ENCODE data around the gene NUP93. TPM values are rescaled to one million over a fixed set of nuclear protein-coding genes. Genes with fewer than 3 reads are reported as not detected.

NUP93 gene
- total RNA-seq, 1 experiment from 2014 or later = 165 TPM

DNA sequence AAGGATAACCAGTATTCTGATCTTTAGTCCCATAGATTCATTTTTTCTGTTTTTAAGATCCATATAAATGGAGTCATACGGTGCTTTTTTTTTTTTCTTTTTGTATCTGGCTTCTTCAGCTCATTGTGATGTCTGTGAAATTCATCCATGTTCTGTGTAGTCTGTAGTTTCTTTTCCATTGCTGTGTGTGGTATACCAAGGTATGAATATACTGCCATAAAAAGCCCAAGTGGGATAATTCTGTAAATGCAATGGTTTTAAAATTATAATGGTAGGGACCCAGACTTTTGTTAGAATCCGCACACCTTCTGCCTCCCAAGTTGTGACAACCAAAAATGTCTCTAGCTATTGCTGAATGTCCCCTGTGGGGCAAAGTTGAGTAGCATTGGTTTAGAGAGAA, 7.6 kb downstream of the NUP93 start:
- Histone ChIP-seq H3K4me2 (ENCODE audit: insufficient read depth, insufficient read length, low read length) (no peak overlapping the region), H3K4me1 (ENCODE audit: insufficient read depth, low read length) (no peaks in the 10 kb centered on the region), H3K9ac (ENCODE audit: extremely low read depth, insufficient read length, low read length) (no peak overlapping the region), H2BK20ac (ENCODE audit: low read depth, low read length, poor library complexity, severe bottlenecking) (no peak overlapping the region), H2AK5ac (ENCODE audit: insufficient read length, low read length) (no peak overlapping the region), H4K20me1 (ENCODE audit: control insufficient read depth, insufficient read depth, insufficient read length) (no peaks in the 10 kb centered on the region), H3K23ac (ENCODE audit: insufficient read length, low read depth, low read length) (no peak overlapping the region), H3K23me2 (ENCODE audit: insufficient read length, low read depth, low read length, poor library complexity, severe bottlenecking) (no peaks in the 10 kb centered on the region), H3K27ac (ENCODE audit: insufficient read length, low read depth, low read length) (no peak overlapping the region), H3K9me3 (ENCODE audit: control insufficient read depth, low read depth, low read length) (no peaks in the 10 kb centered on the region), H3K27me3 (ENCODE audit: insufficient read depth, low read length) (no peaks in the 10 kb centered on the region), H2BK120ac (ENCODE audit: low read depth, low read length, poor library complexity, severe bottlenecking) (no peak overlapping the region), H4K91ac (ENCODE audit: insufficient read length, low read depth, low read length) (no peak overlapping the region), H3K79me2 (ENCODE audit: insufficient read depth, low read length) (peaks cover 24% of the 10 kb centered on the region; the same call in 1 of the 2 replicates), H3K79me1 (ENCODE audit: insufficient read depth, low read depth, low read length, poor library complexity, severe bottlenecking) (peaks cover 19% of the 10 kb centered on the region), H3K56ac (ENCODE audit: insufficient read length, low read depth, low read length) (no peak overlapping the region), H2BK12ac (ENCODE audit: insufficient read length, low read depth, low read length) (no peak overlapping the region), H4K8ac (replicated peaks; ENCODE audit: insufficient read length, low read depth, low read length) (no peak overlapping the region), H4K5ac (ENCODE audit: insufficient read length, low read depth, low read length) (no peak overlapping the region), H2AFZ (ENCODE audit: low read length) (no peak overlapping the region), H2BK5ac (ENCODE audit: insufficient read length, low read length) (no peak overlapping the region), H3K18ac (ENCODE audit: insufficient read length, low read depth, low read length) (no peak overlapping the region), H3K4ac (ENCODE audit: low read depth, low read length) (no peak overlapping the region), H3K14ac (ENCODE audit: insufficient read depth, low read length) (no peak overlapping the region), H2BK15ac (ENCODE audit: low read depth, low read length) (no peak overlapping the region), H3T11ph (ENCODE audit: low read length) (no peak overlapping the region)
- WGBS (ENCODE audit: extremely low coverage, insufficient read length, low lambda C conversion rate) = no CpG with 5 or more reads among the region's 2 CpGs
- TF ChIP-seq, protein P1, sequence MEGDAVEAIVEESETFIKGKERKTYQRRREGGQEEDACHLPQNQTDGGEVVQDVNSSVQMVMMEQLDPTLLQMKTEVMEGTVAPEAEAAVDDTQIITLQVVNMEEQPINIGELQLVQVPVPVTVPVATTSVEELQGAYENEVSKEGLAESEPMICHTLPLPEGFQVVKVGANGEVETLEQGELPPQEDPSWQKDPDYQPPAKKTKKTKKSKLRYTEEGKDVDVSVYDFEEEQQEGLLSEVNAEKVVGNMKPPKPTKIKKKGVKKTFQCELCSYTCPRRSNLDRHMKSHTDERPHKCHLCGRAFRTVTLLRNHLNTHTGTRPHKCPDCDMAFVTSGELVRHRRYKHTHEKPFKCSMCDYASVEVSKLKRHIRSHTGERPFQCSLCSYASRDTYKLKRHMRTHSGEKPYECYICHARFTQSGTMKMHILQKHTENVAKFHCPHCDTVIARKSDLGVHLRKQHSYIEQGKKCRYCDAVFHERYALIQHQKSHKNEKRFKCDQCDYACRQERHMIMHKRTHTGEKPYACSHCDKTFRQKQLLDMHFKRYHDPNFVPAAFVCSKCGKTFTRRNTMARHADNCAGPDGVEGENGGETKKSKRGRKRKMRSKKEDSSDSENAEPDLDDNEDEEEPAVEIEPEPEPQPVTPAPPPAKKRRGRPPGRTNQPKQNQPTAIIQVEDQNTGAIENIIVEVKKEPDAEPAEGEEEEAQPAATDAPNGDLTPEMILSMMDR (conservative IDR thresholded peaks at IDR 0.05) = no peak
- H3K4me1 Mint-ChIP-seq = peaks cover under 1 to 2% of the 10 kb centered on the region in 2 experiments; a peak in 1 of 4 replicates
- H3K9me3 Mint-ChIP-seq = peaks cover 12 to 16% of the 10 kb centered on the region in 2 experiments
- peaks cover 23 to 25% (median 24%) of the 10 kb centered on the region in 3 experiments for H3K36me3 Mint-ChIP-seq (ENCODE audit: insufficient read depth in 1 of 3, low read depth in 3 of 3)
- no peak overlapping the region for H3K4me3 Mint-ChIP-seq
- H3K27me3 Mint-ChIP-seq (ENCODE audit: low read depth) = no peaks in the 10 kb centered on the region
- H3K27ac Mint-ChIP-seq = peak overlapping the region in 1 of 3 experiments; percentile 16; a peak in 1 of 7 replicates
- DNase-seq = no peak

Data from H9 (cell line).